ENCODE results near the gene CEP290. TPM values are rescaled to one million over a fixed set of nuclear protein-coding genes. Genes with fewer than 3 reads are reported as not detected.
A peak's percentile ranks its signal among the peaks of the same experiment; 100 is the strongest.
"Not testable (repeated sequence)": the region's sequence is repeated elsewhere in the genome, so short reads cannot be mapped to it uniquely, and the experiment has no call there.

Gene CEP290
- polyA plus RNA-seq, 12 donors: 10.9 to 26.6 (median 17.0) TPM; not detected in 1

- DNase-seq: no peak
Measured at GRCh38 chr12:88144546-88145468, 2.9 kb upstream of the CEP290 start.

- DNase-seq: no peak
Measured at GRCh38 chr12:88144037-88144436, 2.1 kb upstream of the CEP290 start.

- DNase-seq: no peak
Measured at GRCh38 chr12:88142610-88142991, 713 bp upstream of the CEP290 start.

- DNase-seq: no peak
Measured at GRCh38 chr12:88141425-88141773, 489 bp downstream of the CEP290 start.

GRCh38 chr12:88139711-88140110, 2.2 kb downstream of the CEP290 start:
- DNase-seq: not testable (repeated sequence)

DNA sequence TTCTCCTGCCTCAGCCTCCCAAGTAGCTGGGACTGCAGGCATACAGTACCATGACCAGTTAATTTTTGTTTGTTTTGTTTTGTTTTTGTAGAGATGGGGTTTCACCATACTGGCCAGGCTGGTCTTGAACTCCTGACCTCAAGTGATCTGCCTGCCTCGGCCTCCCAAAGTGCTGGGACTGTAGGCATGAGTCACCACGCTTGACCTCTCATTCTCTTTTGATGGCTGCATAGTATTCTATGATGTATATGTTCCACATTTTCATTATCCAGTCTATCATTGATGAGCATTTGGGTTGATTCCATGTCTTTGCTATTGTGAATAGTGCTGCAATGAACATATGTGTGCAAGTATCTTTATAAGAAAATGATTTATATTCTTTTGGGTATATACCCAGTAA, 8.7 kb downstream of the CEP290 start:
- DNase-seq: not testable (repeated sequence)

DNA sequence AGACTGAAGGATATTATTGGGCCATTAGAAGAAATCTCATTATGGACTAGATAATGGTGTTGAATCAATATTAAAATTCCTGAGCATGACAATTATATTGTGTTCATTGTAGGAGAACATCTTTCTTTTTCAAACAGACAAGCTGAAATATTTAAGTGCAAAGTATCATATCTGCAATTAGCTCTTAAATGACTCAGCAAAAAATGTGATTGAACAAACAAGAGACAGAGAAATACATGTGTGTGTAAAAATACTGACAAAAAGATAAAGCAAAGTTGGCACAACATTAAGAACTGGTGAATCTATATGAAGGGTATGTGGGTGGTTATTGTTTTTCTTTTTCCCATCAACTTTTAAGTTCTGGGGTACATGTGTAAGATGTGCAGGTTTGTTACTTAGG, 9.5 kb downstream of the CEP290 start:
- no peak for DNase-seq

DNA sequence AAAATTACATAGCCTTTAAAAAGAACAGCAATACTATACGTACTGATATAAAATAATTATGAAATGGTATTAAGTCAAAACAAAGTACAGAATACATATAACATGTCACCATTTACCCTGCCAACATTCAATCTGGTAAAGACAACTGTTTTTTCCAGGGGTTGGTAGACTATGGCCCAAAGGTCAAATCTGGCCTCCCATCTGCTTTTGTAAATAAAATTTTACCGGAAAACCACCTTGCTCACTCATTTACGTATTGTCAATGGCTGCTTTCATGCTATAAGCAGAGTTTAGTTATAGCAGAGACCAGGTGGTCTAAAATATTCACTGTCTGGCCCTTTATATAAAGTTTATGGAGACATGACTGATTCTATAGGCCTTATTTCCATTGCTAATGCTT, 14.0 kb downstream of the CEP290 start:
- no peak for DNase-seq

- DNase-seq: no peak
Measured at GRCh38 chr12:88127099-88127498, 14.8 kb downstream of the CEP290 start.

DNA sequence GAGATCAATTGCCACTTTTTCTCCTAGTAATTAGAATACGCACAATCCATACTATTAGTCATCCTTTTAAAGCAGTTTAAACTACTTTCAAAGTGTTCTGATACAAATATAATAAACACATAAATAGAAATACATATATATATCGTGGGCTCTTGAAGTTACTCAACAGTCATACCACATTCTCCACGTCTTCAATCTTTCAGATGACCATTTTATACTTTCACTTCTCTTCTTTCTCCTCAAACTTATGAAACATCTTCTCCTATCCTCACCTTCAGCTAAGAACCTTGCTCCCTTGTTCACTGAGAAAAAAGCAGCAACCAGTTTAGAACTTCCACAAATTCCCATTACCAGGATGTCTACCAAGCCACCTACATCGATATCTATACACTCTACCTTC, 19.2 kb downstream of the CEP290 start:
- DNase-seq: no peak

DNA sequence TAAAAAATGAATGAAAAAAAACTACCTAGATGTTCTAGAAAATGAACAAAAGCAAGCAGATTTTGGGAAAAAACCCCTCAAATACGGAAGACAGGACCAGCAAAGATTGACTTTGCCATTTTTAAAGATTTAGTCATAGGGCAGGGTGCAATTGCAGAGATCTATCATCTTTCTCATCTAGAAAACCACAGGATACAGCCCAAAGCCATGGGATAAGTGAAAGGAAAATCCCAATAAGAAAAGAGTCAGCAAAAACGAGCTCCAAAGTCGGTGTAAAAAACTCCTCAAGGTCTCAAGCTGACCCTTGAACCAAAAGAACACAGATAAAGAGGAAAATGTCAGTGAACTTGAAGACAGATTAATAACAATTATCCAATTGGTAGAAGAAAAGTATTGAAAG, 28.0 kb downstream of the CEP290 start:
- DNase-seq: no peak

DNA sequence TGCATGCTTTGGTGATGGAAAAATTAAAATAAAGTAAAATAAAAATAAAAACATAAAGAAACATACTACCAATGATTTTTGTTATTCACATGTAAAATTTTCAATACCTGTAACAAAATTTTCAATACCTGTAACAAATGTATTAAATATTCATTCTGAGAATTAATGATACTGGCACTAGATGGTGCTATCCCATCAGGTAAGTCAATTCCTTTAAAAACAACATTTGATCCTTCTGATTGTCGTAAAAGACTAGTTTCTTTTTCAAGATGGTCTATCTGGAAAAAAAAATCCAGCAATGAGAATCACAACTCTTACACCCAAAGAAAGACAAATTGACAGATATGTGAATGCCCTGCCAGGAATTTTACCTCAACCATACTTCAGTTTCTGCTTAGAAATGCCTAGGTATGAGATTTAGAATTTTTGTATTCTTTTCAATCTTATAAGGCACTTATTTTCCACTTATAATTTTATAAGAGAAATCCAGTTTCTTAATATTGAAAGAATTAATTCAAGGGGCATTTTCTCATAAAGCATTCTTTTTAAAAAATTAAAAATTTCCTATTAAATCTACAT, 30.7 kb downstream of the CEP290 start:
- peak; percentile 16 for DNase-seq

DNA sequence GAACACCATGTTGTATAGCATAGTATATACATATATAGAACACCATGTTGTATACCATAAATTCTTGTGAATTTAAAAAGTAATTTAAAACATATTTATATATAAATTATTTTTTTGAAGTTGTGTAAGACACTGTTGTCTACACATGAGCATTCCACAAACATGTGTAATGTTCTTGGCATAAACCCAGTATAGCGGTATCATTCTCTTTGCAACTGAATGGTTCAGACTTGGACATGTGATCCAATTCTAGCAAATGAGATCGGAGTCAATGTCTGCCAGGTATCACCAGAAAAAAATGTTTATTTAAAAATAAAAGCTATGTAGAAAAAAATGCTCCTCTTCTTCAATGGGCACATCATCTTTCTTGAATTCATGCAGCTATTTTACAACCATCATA, 33.9 kb downstream of the CEP290 start:
- no peak for DNase-seq

- no peak for DNase-seq
Measured at GRCh38 chr12:88093573-88093972, 48.3 kb downstream of the CEP290 start.

DNA sequence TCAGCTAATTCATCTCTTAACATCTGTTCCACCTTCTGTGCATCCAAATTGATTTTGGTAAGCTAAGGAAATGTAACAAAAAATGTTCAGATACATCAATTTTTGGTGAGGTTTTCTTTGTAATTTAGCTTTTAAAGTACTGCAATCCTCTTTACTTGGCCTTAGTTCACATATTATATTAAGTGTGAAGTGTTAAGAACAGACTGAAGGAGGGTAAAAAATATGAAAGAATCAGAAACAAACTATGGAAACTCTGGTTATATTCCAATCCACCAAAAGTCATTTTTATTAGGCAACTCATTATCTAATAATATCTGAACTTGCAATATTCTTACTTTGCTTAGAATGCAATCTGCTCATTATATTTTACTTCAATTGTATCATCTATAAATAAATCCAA, 49.1 kb downstream of the CEP290 start:
- no peak for DNase-seq

GRCh38 chr12:88084210-88084609, 57.7 kb downstream of the CEP290 start:
- DNase-seq: no peak

- DNase-seq: no peak
Measured at GRCh38 chr12:88083634-88084033, 58.3 kb downstream of the CEP290 start.

DNA sequence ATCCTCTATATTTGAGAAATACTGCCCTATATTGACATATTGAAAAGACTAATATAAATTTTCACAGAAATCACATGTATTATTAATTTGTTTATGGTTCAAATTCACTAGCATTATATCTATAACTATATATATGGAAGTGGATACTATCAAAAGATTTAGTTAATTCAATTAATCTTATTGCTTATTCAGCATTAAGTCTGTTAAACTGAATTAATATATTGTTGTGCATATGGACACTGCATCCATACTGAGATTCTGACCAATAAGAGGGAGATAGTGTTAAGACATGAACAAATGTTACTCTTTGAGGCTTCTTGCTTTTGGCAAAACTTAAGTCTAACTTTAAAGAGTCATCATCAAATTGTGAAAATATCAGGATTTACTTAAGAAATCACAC, 60.6 kb downstream of the CEP290 start:
- no peak for DNase-seq

GRCh38 chr12:88067301-88067700, 74.6 kb downstream of the CEP290 start:
- no peak for DNase-seq

GRCh38 chr12:88063375-88063774, 78.5 kb downstream of the CEP290 start:
- DNase-seq: no peak

- no peak for DNase-seq
Measured at GRCh38 chr12:88062474-88062873, 79.4 kb downstream of the CEP290 start.

- DNase-seq: no peak
Measured at GRCh38 chr12:88058719-88059077, 83.2 kb downstream of the CEP290 start.

GRCh38 chr12:88057994-88058718, 83.7 kb downstream of the CEP290 start:
- no peak for DNase-seq
